Esophagus squamous epithelium (tissue), 4 donors: ENCODE measurements around the gene XPA.

Experiments used
- CTCF ChIP-seq, 6 experiments: fragments of 450-650 bp in 4 of 6; fragments of 200-600 bp in 2 of 6; sonication (generic) in 2 of 6; IDR thresholded peaks; one replicate each; pipeline ENCODE4 v1.5.1; 2016 to 2019; ENCODE audit warnings: antibody characterized with exemption in 6 of 6, mild to moderate bottlenecking in 4 of 6, moderate library complexity in 4 of 6
- POLR2A ChIP-seq, 4 donors: fragments of 450-650 bp; IDR thresholded peaks; one replicate each; pipeline ENCODE4 v1.6.1; 2017; ENCODE audit warnings: antibody characterized with exemption in 4 of 4, mild to moderate bottlenecking in 4 of 4, moderate library complexity in 3 of 4

DNA sequence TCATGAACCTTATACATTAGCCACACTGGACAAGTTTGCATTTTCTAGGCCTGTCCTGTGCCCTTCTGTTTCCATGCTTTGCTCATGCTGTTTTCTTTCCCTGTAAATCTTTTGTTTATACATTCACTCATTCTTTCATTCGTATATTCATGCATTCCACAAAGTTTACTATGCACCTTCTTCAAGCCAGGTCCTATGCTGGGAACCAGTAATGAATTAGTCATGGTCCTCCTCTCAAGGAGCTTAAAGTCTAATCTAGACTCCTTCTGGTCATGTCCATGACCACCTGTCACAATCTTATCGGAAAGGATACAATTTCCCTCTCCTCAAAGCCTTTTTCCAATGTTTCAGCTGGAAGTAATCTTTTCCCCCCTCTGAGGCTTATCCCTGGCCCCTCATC lies 9.1 kb upstream of the XPA start:
- TF ChIP-seq POLR2A (IDR thresholded peaks at IDR 0.05) (no peak), CTCF (IDR thresholded peaks at IDR 0.05) (no peak)
